Stomach (tissue), 9 donors: Measurements from ENCODE around the gene GIMAP8. TPM values are rescaled to one million over a fixed set of nuclear protein-coding genes. Genes with fewer than 3 reads are reported as not detected.

ENCODE experiments used
- DNase-seq, 2 donors: peaks; one replicate each; pipeline versions ENCODE4 v3.0.0 to v3.0.0-alpha.2; 2013 to 2019
- H3K27ac ChIP-seq, 5 donors: fragments of 200-600 bp in 4 of 5; sonication (generic) in 4 of 5; one replicate each; pipeline ENCODE4 v1.5.1; 2013 to 2019; ENCODE audit warnings: mild to moderate bottlenecking in 1 of 5, moderate library complexity in 1 of 5
- H3K27me3 ChIP-seq, 3 donors: fragments of 200-600 bp; sonication (generic); one replicate each; pipeline ENCODE4 v1.5.1; 2017 to 2019; ENCODE audit warnings: mixed run types in 1 of 3
- H3K36me3 ChIP-seq, 4 donors: fragments of 200-600 bp; sonication (generic); 1 replicate in 3 of 4; 2 replicates in 1 of 4; pipeline ENCODE4 v1.5.1; 2016 to 2019
- H3K4me1 ChIP-seq, 4 donors: fragments of 200-600 bp; sonication (generic); one replicate each; pipeline ENCODE4 v1.5.1; 2016 to 2019
- H3K4me3 ChIP-seq, 4 donors: fragments of 200-600 bp; sonication (generic) in 3 of 4; one replicate each; pipeline ENCODE4 v1.5.1; 2016 to 2019; ENCODE audit warnings: mild to moderate bottlenecking in 1 of 4
- H3K9me3 ChIP-seq, 4 donors: fragments of 200-600 bp; sonication (generic); one replicate each; pipeline ENCODE4 v1.5.1; 2016 to 2019
- EP300 ChIP-seq: sonication (generic); formaldehyde crosslinking; IDR thresholded peaks from one replicate; pipeline ENCODE4 v1.6.1; 2017; ENCODE audit warnings: antibody characterized with exemption
- POLR2A ChIP-seq, 4 donors: fragments of 450-650 bp; IDR thresholded peaks; one replicate each; pipeline ENCODE4 v1.6.1; 2016; ENCODE audit warnings: antibody characterized with exemption in 4 of 4, control low read depth in 2 of 4, mild to moderate bottlenecking in 1 of 4, moderate library complexity in 1 of 4
- POLR2AphosphoS5 ChIP-seq, 3 donors: sonication (generic); formaldehyde crosslinking; IDR thresholded peaks; one replicate each; pipeline ENCODE4 v1.6.1; 2016; ENCODE audit warnings: antibody characterized with exemption in 3 of 3
- WGBS, 5 donors: extraction: QIAGEN DNeasy Blood & Tissue Kit in 3 of 5; methylation state at CpG; one replicate each; pipeline versions ENCODE4 v1.1.5 to v1.1.7; 2013 to 2018; 5-methylcytosine and 5-hydroxymethylcytosine counted together
- intact Hi-C: fragments of 100-400 bp; cut with DNase I; formaldehyde crosslinking; loops from one replicate; pipeline ENCODE4 v1.15.1; 2023; ENCODE audit warnings: low total_unique reads
- polyA plus RNA-seq, 3 donors: library from polyadenylated mRNA; stranded (reverse); fragments of 200-250 nt; gene quantifications; one replicate each; pipeline ENCODE4 v1.2.3, GENCODE V29; 2013
- total RNA-seq, 5 donors: library from RNA; depleted of rRNA; stranded (reverse); fragments of >200 nt; gene quantifications; one replicate each; pipeline versions ENCODE4 v1.1.0 to v1.2.3, GENCODE V29; 2014 to 2016
- TF ChIP-seq, protein P1 (sequence below), 7 experiments: fragments of 450-650 bp in 4 of 7; fragments of 200-600 bp in 3 of 7; sonication (generic) in 3 of 7; IDR thresholded peaks; one replicate each; pipeline ENCODE4 v1.5.1; 2016 to 2019; ENCODE audit warnings: antibody characterized with exemption in 7 of 7, control low read depth in 2 of 7, mild to moderate bottlenecking in 1 of 7
- donor health status: healthy with polysubstance abuse.
- donor health status: Bipolar disorder and iron deficiency.
- donor health status: healthy.

Gene GIMAP8
- total and polyA plus RNA-seq, 8 donors, result under 0.01 to 8.3 (median 2.9) TPM

DNA sequence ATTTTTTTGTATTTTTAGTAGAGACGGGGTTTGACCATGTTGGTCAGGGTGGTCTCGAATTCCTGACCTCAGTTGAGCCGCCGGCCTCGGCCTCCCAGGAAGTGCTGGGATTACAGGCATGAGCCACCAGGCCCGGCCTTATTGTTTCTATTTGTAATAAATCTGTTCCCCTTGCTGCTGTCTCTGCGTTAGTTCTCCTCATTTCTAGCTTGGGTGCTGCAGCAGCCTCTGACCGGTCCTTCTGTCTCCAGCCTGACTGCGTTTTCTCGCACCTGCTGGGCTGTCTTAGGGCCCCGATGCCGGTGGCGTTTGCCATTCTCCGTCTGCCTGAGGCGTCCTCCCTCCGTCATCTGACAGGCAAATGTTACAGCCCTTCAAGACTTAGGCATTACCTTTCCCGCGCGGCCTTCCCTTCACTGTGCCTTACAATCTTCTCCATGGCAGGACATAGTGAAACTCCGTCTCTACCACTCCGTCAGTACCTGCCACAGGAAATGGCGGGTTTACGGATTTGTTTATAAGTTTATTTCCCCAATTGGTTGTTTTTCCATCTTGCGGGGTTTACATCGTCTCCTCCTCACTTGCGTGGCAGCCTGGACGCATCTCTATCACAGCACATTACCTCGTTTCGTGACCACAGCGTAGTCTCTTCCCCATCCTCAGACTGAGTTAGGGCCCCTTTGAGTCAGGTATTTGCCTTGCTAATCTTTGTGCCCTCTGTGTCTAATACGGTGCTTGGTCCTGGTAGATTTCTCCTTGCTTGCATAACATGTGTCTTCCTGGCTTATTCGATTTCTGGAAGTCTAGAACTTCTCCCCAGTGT is 2.3 kb upstream of the GIMAP8 start:
- H3K36me3 ChIP-seq, result no peaks in the 10 kb centered on the region
- peaks cover 0 to 22% (median 11%) of the 10 kb centered on the region in 4 donors for H3K4me1 ChIP-seq
- no peaks in the 10 kb centered on the region for H3K9me3 ChIP-seq
- TF ChIP-seq, protein P1, sequence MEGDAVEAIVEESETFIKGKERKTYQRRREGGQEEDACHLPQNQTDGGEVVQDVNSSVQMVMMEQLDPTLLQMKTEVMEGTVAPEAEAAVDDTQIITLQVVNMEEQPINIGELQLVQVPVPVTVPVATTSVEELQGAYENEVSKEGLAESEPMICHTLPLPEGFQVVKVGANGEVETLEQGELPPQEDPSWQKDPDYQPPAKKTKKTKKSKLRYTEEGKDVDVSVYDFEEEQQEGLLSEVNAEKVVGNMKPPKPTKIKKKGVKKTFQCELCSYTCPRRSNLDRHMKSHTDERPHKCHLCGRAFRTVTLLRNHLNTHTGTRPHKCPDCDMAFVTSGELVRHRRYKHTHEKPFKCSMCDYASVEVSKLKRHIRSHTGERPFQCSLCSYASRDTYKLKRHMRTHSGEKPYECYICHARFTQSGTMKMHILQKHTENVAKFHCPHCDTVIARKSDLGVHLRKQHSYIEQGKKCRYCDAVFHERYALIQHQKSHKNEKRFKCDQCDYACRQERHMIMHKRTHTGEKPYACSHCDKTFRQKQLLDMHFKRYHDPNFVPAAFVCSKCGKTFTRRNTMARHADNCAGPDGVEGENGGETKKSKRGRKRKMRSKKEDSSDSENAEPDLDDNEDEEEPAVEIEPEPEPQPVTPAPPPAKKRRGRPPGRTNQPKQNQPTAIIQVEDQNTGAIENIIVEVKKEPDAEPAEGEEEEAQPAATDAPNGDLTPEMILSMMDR (IDR thresholded peaks at IDR 0.05), result no peak
- TF ChIP-seq POLR2A (IDR thresholded peaks at IDR 0.05), result no peak
- no peak for TF ChIP-seq POLR2AphosphoS5 (IDR thresholded peaks at IDR 0.05)
- peaks cover 0 to 18% (median 6%) of the 10 kb centered on the region in 3 donors for H3K27me3 ChIP-seq
- no peak overlapping the region for H3K4me3 ChIP-seq
- intact Hi-C loops, result no loop called here
- DNase-seq, result no peak
- WGBS, 5 donors, result 75 to 79% (median 77%) methylated on average over 32 of the region's 32 CpGs
- no peak overlapping the region for H3K27ac ChIP-seq

DNA sequence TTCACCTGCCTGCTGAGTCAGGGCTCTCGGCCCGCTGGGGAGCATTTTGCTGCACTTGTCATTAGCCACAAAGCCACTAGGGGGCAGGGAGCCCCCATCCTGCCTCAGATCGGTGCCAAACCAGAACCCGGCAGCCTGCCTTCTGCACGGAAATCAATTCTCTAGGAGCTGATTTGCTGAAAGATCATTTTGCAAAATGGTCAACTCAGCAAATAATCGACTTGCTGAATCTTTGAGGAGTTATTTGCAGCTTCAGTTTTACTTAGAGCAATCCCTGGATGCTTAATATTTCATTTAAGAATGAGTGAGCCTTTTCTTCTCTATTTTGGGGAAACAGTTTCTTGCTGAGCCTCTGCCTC is 1.7 kb upstream of the GIMAP8 start:
- no peaks in the 10 kb centered on the region for H3K9me3 ChIP-seq
- TF ChIP-seq, protein P1 (IDR thresholded peaks at IDR 0.05), result peak in 5 of 7 experiments; percentile 57 to 89 (median 85)
- TF ChIP-seq POLR2A (IDR thresholded peaks at IDR 0.05), result no peak
- TF ChIP-seq POLR2AphosphoS5 (IDR thresholded peaks at IDR 0.05), result peak in 1 of 3 donors; percentile 70
- TF ChIP-seq EP300, result no peak
- peaks cover 0 to 22% (median 11%) of the 10 kb centered on the region in 4 donors for H3K4me1 ChIP-seq
- H3K27me3 ChIP-seq, result peaks cover 0 to 18% (median 6%) of the 10 kb centered on the region in 3 donors
- no peaks in the 10 kb centered on the region for H3K36me3 ChIP-seq
- 0 to 2% (median 1%) methylated on average over 6 of the region's 6 CpGs for WGBS, 5 donors
- peak; percentile 82 to 88 for DNase-seq
- H3K4me3 ChIP-seq, result no peak overlapping the region
- intact Hi-C loops, result no loop called here
- H3K27ac ChIP-seq, result peak overlapping the region in 3 of 5 donors; percentile 70 to 86 (median 78)

DNA sequence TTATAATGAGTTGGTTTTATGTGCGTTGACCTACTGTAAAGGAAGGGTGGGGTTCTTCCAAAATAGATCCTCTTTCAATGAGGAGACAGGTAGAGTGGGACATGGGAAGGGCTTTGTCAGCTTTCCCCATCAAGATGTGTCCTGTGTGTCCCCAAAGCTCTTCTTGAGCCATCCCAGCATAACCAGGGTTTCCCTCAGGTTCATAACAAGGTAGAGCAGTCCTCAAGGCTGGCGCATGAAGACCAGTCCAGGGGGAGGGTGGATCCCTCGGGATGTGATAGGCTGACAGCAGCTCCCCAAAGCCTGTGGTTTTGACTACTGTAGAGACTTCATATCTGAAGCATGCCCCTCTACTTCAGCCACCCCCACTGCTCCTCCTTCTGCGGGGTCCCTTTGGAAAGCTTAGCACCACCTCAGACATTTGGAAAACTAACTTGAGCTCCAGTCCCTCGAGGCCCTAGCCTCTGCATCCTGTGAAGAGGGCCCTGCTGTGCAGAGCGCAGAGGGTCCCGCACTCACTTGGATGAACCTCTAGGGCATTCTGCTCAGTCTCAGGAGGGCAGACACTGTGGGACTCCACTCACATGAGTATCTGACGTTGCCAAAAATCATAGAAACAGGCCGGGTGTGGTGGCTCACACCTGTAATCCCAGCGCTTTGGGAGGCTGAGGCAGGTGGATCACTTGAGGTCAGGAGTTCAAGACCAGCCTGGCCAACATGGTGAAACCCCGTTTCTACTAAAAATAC is 1.1 kb upstream of the GIMAP8 start:
- DNase-seq, result no peak
- TF ChIP-seq, protein P1 (IDR thresholded peaks at IDR 0.05), result no peak
- TF ChIP-seq POLR2A (IDR thresholded peaks at IDR 0.05) (no peak), POLR2AphosphoS5 (IDR thresholded peaks at IDR 0.05) (no peak), EP300 (no peak)
- peaks cover 0 to 22% (median 11%) of the 10 kb centered on the region in 4 donors for H3K4me1 ChIP-seq
- peaks cover 0 to 18% (median 6%) of the 10 kb centered on the region in 3 donors for H3K27me3 ChIP-seq
- H3K4me3 ChIP-seq, result no peak overlapping the region
- intact Hi-C loops, result no loop called here
- H3K36me3 ChIP-seq, result no peaks in the 10 kb centered on the region
- H3K9me3 ChIP-seq, result no peaks in the 10 kb centered on the region
- H3K27ac ChIP-seq, result peak overlapping the region in 4 of 5 donors; percentile 70 to 86 (median 77)
- WGBS, 5 donors, result 71 to 80% (median 75%) methylated on average over 8 to 11 of the region's 11 CpGs

DNA sequence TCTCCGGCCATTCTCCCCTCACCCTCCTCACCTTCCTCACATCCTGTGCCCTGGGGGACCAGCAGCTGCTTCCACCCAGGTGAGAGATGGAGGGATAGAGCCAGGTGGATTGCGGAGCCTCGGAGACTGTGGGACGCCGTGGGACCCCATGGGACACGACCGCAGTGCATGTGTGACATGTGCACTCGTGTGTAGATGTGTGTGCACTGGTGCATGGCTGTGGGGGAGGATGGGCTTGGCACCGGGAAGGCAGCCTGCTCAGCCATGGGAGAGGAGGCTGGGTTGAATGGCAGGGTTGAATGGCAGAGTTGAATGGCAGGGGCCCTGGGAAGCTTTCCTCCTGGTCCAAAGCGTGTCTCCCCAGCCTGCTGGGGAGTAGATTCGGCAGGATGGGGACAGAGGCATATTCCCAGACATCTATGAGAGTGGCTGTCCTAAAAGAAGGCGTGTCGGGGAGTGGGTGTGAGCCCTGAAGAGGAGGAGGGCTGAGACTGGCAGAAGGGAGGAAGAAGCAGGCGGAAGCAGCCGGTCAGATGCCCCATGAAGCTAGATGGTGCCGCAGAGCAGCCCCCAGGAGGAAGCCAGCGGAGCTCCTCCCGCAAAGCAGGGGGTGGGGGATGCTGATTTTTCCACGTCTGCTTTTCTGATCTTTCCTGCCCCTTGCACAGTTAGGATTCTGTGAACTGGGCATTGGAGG is 815 bp downstream of the GIMAP8 start:
- peak overlapping the region; percentile 37 to 86 (median 76) for H3K27ac ChIP-seq
- no peaks in the 10 kb centered on the region for H3K9me3 ChIP-seq
- peaks cover 0 to 5% (median 0%) of the 10 kb centered on the region in 4 donors for H3K36me3 ChIP-seq
- WGBS, 5 donors, result 53 to 69% (median 64%) methylated on average over 19 of the region's 19 CpGs
- peaks cover 0 to 22% (median 11%) of the 10 kb centered on the region in 4 donors for H3K4me1 ChIP-seq
- intact Hi-C loops, result loop anchor here (10.0 kb wide), 1 partner anchor 304 kb away; no protein-coding TSS in a partner anchor
- no peak for TF ChIP-seq POLR2A (IDR thresholded peaks at IDR 0.05)
- TF ChIP-seq POLR2AphosphoS5 (IDR thresholded peaks at IDR 0.05), result peak in 1 of 3 donors; percentile 41
- peaks cover 0 to 18% (median 6%) of the 10 kb centered on the region in 3 donors for H3K27me3 ChIP-seq
- peak overlapping the region; percentile 36 to 50 (median 47) for H3K4me3 ChIP-seq
- DNase-seq, result peak in 1 of 2 donors; percentile 64
